Activated CD4-positive, alpha-beta T cell treated with anti-CD3 and anti-CD28 coated beads, Interleukin-2, Interleukin-4, amounts not matched to agents 100 ng/mL and 50 ng/mL, durations not matched to agents 16 hours and 8 hours (primary cell): ENCODE results near the gene CDX1.

Source experiments
- DNase-seq: peaks from one replicate; pipeline ENCODE4 v3.0.0-alpha.2; 2020; ENCODE audit warnings: low spot score

Gene CDX1

GRCh38 chr5:150163547-150164059 is 3.0 kb upstream of the CDX1 start:
- DNase-seq: no peak

- no peak for DNase-seq
Measured at GRCh38 chr5:150164211-150164980, 2.2 kb upstream of the CDX1 start.

- DNase-seq: no peak
Measured at GRCh38 chr5:150166037-150166649, 435 bp upstream of the CDX1 start.

GRCh38 chr5:150167512-150167850 is 903 bp downstream of the CDX1 start:
- DNase-seq: no peak

- no peak for DNase-seq
Measured at GRCh38 chr5:150167908-150168307, 1.3 kb downstream of the CDX1 start.

- DNase-seq: no peak
Measured at GRCh38 chr5:150168864-150169263, 2.3 kb downstream of the CDX1 start.

- no peak for DNase-seq
Measured at GRCh38 chr5:150172145-150172544, 5.6 kb downstream of the CDX1 start.

- no peak for DNase-seq
Measured at GRCh38 chr5:150172556-150172955, 6.0 kb downstream of the CDX1 start.

GRCh38 chr5:150173161-150173560 is 6.6 kb downstream of the CDX1 start:
- DNase-seq: no peak

GRCh38 chr5:150174285-150174684 is 7.7 kb downstream of the CDX1 start:
- no peak for DNase-seq

GRCh38 chr5:150175076-150175475 is 8.5 kb downstream of the CDX1 start:
- no peak for DNase-seq

- DNase-seq: no peak
Measured at GRCh38 chr5:150175536-150175935, 9.0 kb downstream of the CDX1 start.

GRCh38 chr5:150176745-150177477 is 10.3 kb downstream of the CDX1 start:
- DNase-seq: no peak

- DNase-seq: no peak
Measured at GRCh38 chr5:150177721-150178120, 11.1 kb downstream of the CDX1 start.

- DNase-seq: no peak
Measured at GRCh38 chr5:150178262-150178661, 11.7 kb downstream of the CDX1 start.

GRCh38 chr5:150179019-150179620 is 12.5 kb downstream of the CDX1 start:
- DNase-seq: no peak

- DNase-seq: no peak
Measured at GRCh38 chr5:150180241-150181026, 13.9 kb downstream of the CDX1 start.

GRCh38 chr5:150181027-150181426 is 14.4 kb downstream of the CDX1 start:
- DNase-seq: no peak

GRCh38 chr5:150181766-150182545 is 15.4 kb downstream of the CDX1 start:
- DNase-seq: no peak

GRCh38 chr5:150182774-150183173 is 16.2 kb downstream of the CDX1 start:
- no peak for DNase-seq

- no peak for DNase-seq
Measured at GRCh38 chr5:150183436-150183835, 16.9 kb downstream of the CDX1 start.
